NCI-H1105 treated with DMSO at 0.1 percent for 48 hours (cell line): ENCODE data around the gene IFITM10.
A peak's percentile ranks its signal among the peaks of the same experiment; 100 is the strongest.

Experiments
- DNase-seq: peaks from one replicate; lab custom pipeline; 2025; lab: John Stamatoyannopoulos, UW

The IFITM10 gene

DNA sequence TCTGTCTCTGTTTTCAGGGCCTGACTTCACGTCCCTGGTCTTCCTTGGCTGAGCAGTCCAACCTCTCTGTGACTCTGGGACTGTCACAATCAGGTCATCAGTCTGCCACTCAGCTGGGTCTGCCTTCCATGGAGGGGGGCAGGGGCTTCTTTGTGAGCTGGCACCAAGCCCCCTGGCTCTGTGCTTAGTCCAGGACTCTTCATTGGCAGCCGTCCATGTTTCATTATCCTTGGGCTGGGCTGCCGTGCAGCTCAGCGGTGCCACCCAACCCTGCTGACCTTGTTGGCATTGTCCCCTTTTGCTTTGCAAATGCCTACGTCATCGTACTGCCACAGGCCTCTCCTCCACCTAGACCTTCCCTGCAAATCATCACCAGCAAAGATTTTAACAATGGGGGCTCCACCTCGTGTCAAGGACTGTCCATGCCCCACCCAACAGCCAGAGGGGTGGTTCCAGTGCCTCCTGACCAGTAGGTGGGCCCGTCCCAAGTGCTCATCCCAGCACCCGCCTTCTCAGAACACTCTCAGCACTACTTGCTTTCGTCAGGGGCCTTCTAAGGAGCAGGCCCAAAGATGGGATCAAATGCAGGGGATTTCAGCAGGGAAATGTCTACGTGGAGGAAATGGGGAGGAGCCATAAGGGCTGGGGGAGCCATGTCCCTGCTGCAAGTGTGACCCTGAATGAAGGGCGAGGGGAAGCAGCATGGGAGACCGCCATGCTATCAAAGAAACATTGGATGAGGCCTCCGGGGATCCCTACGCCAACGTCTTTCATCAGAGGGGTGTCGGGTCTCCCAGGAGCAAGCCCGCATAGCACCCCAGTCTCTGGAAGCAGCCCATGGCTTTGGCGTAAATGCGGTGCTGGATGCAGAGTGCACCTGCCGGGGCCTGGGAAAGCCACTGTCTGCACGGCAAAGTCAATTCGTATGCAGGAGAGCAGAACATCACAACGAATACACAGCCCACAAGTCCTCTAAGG, 35.2 kb downstream of the IFITM10 start:
- peak; percentile 50 for DNase-seq

DNA sequence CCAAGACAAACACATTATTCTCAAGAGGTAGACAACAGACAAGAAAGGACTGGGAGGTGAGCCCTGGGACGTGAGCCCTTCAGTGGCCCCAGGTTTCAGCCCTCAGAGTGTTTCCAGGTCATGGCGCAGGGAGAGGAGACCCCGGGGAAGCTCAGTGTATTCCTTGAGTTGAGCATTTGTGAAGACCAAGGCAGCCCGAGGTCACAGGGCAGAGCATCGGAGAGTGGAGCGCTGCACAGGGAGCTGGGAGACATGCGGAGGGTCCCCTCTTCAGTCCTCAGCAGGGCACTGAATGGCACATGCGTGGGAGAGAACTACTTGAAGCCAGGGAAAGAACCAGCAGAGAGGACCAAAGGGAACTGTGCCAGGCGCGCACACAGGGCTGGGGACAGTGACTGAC, 41.7 kb downstream of the IFITM10 start:
- no peak for DNase-seq

DNA sequence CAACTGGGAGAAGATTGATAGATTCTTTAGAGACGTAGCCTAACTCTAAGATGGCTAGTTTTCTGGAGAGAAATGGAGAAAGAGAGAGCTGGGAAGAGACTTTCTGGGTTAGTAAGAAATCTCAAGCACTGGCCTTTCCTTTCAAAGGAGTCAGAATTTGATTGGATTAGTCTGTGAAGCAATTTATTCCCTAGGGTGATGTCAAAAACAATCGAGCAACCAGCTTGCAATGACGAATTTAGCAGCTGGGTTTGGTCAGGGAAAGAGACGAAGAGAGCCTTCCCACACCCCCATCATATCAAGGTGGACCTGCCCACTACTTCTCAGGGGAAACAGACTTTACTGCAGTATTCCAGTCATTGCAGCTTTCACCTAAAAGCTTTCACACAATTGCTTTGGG, 42.6 kb downstream of the IFITM10 start:
- no peak for DNase-seq

DNA sequence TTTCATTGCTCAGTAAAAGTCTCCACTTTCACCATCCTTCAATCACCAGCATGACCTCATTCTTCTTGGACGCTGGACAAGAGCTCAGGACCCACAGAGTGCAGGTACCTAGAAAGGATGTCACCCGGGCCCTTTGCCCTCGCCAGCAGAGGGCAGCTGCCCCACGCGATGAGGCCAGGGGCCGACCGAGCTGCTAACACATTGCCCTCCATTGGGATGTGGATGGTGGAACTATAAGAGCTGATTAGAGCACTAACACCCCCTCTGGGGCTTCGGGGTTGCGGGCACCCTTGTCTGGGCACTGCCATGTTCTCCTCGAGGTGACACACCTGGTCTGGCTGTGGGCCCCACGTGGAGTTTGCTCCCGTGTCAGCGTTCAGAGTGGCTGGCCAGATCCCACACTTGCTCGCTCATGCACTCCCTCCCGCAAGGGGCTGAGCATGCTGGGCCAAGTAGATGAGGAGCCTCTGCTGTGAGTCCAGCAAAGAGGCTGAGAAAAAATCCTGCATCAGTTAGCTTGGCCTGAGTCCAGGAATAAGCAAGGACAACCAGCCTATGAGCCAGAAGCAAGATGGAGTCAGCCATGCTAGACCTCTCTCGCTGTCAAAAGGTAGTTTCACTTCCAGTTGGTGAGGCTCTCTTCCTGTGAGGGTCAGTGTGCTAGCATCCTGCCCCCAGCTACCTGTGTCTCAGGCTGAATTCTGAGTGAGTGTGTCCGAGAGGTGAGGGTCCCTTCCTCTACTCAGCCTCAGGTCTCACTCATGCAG, 43.6 kb downstream of the IFITM10 start:
- DNase-seq: no peak

DNA sequence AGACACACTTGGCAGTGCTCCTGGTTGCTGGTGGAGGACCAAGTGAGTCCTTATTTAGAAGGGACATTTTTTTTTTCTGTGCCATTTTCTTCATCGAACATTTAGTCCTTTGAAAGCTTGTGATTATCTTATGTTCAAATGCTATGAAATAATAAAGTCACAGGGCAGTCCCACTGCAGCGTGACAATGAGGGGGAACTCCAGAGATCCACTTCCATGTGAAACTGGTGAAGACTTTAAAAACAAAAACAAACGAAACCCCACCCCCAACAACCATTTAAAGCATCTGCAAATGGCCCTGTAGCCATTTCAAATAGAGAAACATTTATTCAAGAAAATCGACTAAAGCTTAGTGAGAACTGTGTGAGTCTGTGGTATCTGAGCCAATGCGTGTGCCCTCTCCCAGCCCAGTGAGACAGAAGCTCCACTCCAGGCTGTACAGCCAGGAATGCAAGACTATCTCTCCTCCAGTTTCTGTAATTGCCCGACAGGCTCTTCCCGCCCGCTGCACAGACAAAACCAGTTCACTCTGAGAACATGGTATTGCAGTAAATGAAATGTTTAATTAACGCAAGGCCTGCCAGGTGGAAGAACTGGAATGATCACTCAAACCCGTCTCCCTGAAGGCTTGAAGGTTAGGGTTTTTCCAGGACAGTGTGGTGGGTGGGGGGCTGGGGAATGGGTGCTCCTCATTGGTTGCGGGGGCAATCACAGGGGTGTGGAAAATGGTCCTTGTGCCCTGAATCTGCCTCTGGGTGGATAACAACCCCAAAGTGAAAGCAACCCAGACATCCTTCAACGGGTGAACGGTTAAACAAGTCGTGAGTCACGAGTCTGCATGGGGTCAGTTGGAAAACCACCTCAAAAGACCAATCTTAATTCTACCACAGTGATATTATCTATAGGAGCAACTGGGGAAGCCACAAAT, 45.0 kb downstream of the IFITM10 start:
- DNase-seq: no peak

DNA sequence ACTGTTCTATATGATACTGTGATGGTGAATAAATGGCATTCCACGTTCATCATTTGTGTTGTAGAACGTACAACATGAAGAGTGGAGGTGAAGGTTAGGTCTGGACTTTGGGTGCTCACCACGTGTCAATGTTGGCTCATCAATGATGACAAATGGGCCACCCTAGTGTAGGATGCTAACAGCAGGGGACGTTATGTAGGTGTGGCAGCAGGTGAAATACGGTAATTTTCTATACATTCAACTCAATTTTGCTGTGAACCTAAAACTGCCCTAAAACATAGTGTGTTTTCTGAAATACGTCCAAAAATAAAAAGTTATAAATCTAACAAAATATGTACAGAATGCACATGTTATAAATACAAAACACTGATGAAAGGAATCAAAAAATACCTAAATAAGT, 47.2 kb downstream of the IFITM10 start:
- DNase-seq: no peak

DNA sequence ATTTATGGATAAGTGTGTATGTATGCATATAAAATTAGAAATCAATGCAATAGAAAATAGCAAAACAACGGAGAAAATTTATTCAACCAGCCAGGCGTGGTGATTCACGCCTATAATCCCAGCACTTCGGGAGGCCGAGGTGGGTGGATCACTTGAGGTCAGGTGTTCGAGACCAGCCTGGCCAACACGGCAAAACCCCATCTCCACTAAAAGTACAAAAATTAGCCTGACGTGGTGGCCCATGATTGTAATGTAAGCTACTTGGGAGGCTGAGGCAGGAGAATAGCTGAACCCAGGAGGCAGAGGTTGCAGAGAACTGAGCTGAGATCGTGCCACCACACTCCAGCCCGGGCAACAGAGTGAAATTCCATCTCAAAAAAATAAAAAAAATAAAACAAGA, 47.9 kb downstream of the IFITM10 start:
- DNase-seq: no peak

DNA sequence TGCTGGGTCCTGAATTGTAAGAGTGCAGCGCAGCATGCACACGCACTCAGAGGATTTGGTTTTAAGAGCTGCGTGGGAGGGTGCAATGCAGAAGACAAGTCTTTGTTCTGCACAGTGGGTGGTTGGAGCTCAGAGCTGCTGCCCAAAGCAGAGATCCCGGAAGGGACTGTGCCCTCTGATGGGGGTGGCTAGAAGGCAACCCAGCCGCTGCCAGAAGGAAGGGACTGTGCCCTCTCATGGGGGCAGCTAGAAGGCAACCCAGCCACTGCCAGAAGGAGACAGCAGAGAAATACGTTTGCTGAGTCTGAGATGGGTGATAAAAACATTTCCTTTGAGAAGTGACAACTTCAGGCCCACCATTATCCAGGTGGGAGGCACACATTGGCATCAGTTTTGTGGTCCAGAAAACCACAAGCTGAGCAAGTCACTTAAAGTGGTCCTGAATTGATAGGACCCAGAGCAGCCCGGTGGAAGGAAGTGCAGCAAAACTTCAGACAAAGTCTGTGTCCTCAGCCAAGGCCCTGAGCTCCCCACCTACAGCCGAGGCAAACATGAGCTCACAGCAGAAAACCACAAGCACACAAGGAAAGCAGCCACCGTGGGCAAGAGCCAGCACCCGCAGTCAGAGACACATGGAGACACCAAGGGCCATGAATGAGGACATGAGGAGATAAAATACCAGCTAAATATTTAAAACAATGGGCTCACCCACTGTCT, 49.1 kb downstream of the IFITM10 start:
- DNase-seq: no peak

DNA sequence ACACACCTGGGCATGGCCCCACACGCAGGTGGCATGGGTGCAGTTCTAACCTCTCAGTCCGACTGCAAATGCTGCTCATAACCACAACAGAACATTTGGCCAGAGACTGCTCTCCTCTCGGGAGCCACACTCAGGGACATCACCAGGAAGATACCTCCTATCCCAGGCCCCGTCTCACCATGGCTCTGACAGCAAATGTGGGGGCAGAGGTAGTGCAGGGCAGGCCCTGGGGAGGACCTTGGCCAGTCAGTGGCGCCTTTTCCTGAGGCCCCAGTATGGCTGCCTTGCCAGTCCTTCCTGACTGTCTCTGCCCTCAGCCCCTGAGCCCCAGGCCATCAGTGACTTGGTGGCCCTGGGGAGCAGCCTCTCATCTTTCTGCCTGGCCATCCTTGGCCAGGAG, 50.6 kb downstream of the IFITM10 start:
- no peak for DNase-seq

DNA sequence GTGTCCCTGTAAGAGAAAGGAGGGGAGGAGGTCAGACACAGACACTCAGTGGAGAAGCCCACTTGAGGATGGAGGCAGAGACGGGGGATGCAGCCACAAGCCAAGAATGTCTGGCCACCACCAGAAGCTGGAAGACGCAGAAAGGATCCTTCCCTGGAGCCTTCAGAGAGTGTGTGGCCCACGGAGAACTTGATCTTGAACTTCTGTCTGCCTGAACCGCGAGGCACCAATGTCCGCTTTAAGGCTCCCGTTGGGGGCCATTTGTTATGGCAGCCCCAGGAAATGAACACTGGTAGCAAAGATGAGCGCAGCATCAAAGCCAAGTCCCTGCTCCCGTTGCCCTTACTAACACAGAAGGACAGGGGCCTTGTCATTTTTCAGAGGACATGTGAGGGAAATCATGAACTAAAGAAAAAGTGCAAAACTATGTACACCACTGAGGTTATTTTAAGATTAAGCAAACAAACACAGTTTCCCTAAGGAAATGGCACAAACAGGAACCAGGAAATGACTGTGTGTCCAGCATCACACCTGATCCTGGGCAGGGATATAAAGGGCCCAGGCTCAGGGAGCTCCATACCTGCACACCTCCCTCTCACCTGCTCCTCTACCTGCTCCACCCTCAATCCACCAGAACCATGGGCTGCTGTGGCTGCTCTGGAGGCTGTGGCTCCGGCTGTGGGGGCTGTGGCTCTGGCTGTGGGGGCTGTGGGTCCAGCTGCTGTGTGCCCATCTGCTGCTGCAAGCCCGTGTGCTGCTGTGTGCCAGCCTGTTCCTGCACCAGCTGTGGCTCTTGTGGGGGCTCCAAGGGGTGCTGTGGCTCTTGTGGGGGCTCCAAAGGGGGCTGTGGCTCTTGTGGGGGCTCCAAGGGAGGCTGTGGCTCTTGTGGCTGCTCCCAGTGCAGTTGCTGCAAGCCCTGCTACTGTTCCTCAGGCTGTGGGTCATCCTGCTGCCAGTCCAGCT, 53.5 kb downstream of the IFITM10 start, which contains the start of gene KRTAP5-6:
Gene KRTAP5-6 (plus strand): TSS at position 588 of the 963 bp plus-strand sequence. CDS start 51 bp downstream, at position 639.
- DNase-seq: no peak

DNA sequence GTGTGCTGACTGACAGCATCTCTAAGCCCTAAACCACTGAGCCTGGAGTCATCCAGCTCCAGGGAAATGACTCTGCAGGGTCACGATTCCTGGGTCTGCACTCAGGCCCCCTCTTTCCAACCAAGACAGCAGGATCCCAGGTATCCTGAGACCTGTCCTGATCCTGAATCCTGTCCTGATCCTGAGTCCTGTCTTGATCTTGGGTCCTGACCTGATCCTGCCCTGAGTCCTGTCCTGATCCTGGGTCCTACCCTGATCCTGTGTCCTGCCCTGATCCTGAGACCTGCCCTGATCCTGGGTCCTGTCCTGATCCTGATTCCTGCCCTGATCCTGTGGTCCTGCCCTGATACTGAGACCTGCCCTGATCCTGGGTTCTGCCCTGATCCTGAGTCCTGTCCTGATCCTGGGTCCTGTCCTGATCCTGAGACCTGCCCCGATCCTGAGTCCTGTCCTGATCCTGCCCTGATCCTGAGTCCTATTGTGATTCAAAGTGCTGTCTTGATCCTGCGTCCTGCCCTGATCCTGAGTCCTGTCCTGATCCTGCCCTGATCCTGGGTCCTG, 54.8 kb downstream of the IFITM10 start:
- no peak for DNase-seq

DNA sequence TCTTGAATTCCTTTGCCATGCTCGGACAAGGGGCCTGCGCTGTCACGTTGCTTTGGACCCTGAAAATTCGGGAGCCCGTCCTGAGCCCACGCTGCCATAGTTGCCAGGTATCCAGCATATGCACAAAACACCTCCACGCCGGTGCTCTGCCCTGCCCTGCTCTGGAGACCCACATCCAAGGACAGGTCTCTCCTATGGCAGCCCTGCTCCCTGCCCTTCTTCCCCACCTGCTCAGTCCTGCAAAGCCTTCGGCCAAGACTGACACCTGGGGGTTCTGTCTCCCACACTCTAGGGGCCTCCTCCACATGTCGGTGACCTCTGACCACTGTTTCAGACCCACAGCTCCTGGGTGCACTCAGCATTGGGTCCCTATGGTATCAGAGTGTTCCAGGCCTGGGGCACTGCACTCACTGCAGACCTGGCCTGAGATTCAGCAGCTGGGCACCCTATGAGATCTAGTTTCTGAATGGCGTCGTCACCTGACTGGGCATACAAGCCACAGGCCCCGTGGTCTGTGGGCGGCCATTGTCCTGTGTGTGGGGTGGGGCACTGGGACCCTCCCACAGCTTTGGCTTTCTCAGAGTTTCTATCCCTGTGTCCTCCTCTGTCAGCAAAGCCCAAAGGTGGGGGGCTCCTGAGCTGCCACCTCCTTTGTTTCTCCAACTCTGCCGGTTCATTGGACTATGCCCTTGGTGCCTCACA, 55.4 kb downstream of the IFITM10 start:
- no peak for DNase-seq

DNA sequence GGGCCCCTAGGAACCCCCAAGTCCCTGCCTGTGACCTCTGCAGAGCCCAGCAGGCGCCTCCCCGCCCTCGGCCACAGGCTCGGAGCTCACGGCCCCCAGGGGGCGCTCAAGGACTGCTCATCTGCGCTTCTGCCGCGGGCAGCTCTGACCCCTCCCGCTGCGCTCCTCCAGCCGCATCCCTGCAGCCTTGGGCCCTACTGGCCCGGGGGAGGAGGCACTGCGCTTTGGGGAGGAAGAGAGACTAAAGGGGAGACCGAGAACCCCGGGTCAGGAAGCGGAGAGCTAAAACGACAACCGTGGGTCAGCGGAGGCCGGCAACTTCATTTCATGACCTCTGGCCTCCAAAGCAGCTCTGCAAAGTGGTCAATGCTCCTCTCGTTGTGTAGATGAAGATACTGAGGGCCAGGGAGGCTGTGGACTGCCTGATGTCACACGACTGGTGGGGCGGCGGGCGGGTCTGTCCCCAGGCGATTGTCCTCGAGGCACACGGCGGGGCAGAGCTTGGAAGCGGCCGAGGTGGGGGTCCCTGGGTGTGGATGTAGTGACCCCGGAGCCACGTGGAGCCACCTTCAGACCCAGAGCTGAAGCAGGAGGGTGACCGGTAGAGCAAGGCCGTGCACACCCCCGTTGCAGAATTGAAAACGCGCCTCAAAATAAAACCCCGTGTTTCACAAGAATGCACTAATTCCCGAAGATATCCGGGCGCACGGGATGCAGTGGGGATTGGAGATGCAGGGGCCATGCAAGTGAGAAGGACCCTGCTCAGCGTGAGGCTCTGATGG, 56.1 kb downstream of the IFITM10 start:
- DNase-seq: peak; percentile 84

DNA sequence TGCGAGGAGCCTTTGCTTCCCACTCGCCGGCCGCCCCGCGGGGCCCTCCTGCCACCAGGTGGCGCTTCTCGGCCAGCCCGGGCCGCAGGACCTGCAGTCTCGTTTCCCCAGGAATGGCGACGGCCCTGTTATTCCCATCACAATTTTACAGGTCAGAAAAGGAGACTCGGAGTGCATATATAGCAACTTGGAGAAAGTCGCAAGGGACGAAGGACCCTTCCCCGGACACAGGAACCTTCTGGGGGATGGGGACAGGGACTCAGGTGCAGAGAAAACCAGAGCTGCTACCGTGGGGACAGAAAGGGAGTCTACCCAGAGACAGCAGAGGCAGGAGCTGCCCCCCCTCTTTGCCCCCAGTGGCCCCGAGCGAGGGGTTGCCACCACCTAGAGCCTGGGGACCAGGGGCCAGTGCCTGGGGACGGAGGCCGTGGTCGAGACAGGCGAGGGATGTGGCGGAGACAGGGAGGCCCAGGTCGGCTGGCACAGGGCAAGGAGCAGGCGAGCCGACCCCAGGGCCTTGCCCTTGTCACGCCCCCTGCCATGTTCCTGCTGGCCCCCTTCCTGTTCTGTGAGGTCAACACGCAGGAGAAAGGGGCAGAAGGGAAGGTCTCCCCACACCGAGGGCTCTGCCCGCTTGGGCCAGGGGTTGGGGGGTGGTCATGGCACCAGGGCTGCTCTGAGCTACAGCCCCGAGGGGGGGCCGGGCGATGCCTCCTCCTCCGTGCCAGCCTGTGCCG, 56.9 kb downstream of the IFITM10 start:
- peak; percentile 78 for DNase-seq

DNA sequence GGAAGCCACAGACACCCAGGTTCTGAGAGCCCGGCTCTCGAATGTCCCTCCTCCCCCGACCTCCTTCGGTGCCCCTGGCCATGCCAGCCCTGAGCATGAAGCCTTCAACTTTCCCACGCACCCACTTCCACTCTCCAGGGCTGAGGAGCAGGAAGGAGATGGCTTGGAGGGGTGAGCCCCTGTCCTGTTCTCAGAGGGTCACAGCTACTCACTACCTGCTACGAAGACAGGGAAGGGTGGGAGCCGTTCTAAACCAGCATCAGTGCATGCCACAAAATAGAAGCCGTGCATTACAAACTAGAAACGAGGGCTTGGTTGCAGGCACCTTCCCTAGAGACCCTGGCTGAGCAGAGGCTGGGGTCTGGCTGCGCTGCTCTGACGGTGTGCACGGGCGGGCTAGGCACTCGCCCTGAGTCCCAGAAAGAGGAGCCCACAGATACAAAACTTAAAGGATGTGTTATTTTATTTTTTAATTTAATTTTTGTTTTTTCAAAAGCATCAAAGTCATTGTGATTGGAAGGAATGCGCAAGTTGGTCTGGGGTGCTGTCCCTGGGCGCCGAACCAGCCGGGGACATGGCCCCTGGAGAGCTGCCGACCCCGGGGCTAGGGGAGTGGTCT, 57.6 kb downstream of the IFITM10 start:
- DNase-seq: no peak

DNA sequence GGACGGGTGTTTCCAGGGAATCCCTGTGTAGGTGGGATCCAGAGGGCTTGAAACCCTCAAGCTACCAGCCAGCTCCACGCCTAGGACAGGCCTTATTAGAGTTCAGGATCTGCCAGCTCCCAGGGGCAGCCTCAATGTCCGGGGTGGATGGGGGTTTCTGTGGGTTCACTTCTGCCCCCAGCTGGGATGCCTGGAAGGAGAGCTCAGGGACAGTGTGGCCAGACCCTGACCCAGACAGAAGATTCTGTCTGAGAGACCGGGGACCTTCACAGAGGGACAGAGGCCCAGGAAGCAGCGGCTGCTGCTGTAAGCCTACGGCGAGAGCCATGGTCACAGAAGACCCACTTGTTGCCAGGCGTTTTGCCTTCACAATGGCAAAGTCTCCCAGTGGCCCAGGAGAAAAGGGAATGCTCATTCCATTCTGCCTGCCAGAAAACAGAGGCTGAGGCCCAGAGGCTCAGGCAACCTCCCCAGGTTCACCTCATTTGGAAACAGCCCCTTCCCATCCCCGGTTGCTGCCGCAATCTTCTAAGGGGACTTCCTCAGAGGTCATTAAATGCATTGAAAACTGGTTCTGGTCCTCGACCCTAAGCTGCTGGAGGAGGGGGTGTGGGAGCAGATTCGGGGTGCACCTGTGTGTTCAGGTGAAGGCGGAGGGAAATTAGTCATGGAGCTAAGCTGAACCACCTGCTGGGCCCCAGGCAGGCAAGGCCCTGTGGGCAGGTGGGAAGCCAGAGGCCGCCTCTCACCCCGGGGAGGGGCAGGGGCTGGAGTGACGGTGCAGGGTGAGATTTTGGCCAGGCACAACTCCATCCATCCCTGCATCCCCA, 58.3 kb downstream of the IFITM10 start:
- DNase-seq: no peak
